Left lung (tissue), 10 donors: ENCODE measurements around the gene TCF7L2. TPM values are rescaled to one million over a fixed set of nuclear protein-coding genes. Genes with fewer than 3 reads are reported as not detected.

Experiments
- ATAC-seq: fragments of 200-7000 bp; cut with Tn5 transposase; one replicate; pipeline ENCODE4 v1.9.1; 2020; ENCODE audit warnings: moderate library complexity
- DNase-seq, 4 donors: peaks; one replicate each; pipeline ENCODE4 v3.0.0-alpha.2; 2013 to 2020
- H3K27ac ChIP-seq, 2 donors: fragments of 200-600 bp; sonication (generic) in 1 of 2; one replicate each; pipeline versions ENCODE4 v1.5.0 to v1.8.0; 2020 to 2021
- H3K27me3 ChIP-seq, 2 donors: fragments of 200-600 bp; sonication (generic) in 1 of 2; one replicate each; pipeline versions ENCODE4 v1.5.0 to v1.8.0; 2020 to 2021
- H3K36me3 ChIP-seq, 2 donors: fragments of 200-600 bp; sonication (generic) in 1 of 2; one replicate each; pipeline versions ENCODE4 v1.5.0 to v1.8.0; 2020 to 2021
- H3K4me1 ChIP-seq, 2 donors: fragments of 200-600 bp; one replicate each; pipeline ENCODE4 v1.8.0; 2021
- H3K4me3 ChIP-seq, 2 donors: fragments of 200-600 bp; sonication (generic) in 1 of 2; one replicate each; pipeline versions ENCODE4 v1.5.0 to v1.8.0; 2020 to 2021; ENCODE audit warnings: mild to moderate bottlenecking in 1 of 2
- H3K9me3 ChIP-seq, 2 donors: fragments of 200-600 bp; sonication (generic) in 1 of 2; one replicate each; pipeline versions ENCODE4 v1.5.0 to v1.8.0; 2020 to 2021
- intact Hi-C, 2 donors: fragments of 100-400 bp; cut with DNase I; formaldehyde crosslinking; loops; one replicate each; pipeline versions ENCODE4 v1.11.2 to v1.14.2; 2022
- polyA plus RNA-seq, 6 donors: library from polyadenylated mRNA; unstranded; fragments of 120-200 nt; gene quantifications; one replicate each; pipeline ENCODE4 v1.2.1, GENCODE V29; 2013; ENCODE audit not compliant: insufficient read length in 6 of 6
- total RNA-seq, 2 donors: library from RNA; stranded (reverse); fragmentation: NEBNext Ultra II Directional; extraction: Animal tissue kit (Norgen Biotek cat#: 25700); gene quantifications; one replicate each; pipeline ENCODE4 v1.2.1, GENCODE V29; 2021
- TF ChIP-seq, protein P1 (sequence below), 2 donors: fragments of 200-600 bp; sonication (generic) in 1 of 2; IDR thresholded peaks; one replicate each; pipeline versions ENCODE4 v1.5.0 to v1.8.0; 2021; ENCODE audit warnings: antibody characterized with exemption in 2 of 2
- donor health status: DM: no; HTN: yes; CAD: no.
- donor health status: DM: no; HTN: no; CAD: no.

The TCF7L2 gene
- total and polyA plus RNA-seq, 8 donors, result 25.1 to 54.9 (median 53.0) TPM

DNA sequence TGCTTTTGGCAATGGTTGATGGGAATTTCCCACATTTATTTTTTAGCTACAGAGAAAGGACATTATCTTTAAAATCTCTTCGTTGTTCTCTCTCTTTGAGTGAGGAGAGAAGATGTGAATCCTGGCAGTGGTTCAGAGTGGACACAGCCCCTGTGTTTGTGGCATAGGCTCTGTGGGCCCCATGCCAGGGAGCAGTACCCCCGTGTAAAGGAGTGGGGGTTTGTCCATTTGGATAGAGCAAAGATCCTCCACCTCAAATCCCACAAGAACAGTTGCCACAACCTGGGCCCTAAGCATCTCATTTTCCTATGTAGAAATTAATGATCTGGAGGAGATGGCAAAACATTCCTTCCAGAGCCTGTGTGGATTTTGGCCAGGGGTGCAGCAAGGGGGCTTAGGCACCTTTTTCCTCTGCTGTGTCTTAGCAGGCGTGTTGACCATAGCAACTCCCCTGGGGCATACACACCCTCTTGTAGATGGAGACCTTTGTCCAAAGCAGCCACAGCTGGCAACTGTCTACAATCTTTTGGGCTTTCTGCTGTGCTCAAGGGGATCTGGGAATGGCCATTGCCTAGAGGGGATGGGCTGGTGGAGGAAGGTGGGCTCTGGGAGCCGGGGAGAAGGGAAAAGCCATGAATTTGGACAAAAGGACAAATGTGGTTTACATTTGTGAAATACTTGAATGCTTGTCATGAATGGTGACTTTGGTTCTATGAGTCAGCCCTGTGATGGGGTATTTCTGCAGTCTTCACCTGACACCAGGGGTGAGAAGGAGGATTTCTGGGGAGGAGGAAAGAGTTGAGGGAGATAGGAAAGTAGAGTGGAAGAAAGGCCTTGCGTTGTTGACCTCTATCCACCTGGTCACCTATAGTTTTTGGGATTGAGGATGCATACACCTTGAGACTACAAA lies 92.0 kb downstream of the TCF7L2 start:
- H3K4me3 ChIP-seq, result no peak overlapping the region
- ATAC-seq, result no peak
- no peaks in the 10 kb centered on the region for H3K27me3 ChIP-seq
- H3K27ac ChIP-seq, result peak overlapping the region in 1 of 2 donors; percentile 15
- TF ChIP-seq, protein P1, sequence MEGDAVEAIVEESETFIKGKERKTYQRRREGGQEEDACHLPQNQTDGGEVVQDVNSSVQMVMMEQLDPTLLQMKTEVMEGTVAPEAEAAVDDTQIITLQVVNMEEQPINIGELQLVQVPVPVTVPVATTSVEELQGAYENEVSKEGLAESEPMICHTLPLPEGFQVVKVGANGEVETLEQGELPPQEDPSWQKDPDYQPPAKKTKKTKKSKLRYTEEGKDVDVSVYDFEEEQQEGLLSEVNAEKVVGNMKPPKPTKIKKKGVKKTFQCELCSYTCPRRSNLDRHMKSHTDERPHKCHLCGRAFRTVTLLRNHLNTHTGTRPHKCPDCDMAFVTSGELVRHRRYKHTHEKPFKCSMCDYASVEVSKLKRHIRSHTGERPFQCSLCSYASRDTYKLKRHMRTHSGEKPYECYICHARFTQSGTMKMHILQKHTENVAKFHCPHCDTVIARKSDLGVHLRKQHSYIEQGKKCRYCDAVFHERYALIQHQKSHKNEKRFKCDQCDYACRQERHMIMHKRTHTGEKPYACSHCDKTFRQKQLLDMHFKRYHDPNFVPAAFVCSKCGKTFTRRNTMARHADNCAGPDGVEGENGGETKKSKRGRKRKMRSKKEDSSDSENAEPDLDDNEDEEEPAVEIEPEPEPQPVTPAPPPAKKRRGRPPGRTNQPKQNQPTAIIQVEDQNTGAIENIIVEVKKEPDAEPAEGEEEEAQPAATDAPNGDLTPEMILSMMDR (IDR thresholded peaks at IDR 0.05), result no peak
- DNase-seq, result no peak
- intact Hi-C loops, result loop anchor here in 1 of 2 donors (10.0 kb wide), 1 partner anchor 87 kb away; the partner anchor contains the start of gene TCF7L2
- no peaks in the 10 kb centered on the region for H3K9me3 ChIP-seq
- no peaks in the 10 kb centered on the region for H3K36me3 ChIP-seq
- H3K4me1 ChIP-seq, result peaks cover 7 to 36% of the 10 kb centered on the region in 2 donors

DNA sequence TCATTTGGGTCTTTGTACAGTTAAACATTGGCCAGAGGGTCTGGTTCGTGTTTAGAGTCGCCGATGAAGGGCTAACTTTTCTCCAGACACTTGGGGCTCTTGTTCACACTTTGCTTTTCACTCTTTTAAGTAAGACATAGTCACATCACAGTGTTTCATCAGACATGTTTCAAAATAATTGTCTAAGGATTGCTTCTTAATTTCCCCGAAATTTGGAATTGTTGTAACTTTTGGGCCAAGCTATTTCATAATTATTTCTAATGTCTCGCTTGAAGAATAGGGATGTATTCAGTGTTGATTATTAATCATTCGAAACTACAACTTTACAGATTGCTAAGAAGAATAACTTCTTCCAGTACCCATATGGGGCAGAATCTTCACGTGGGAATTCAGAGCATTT lies 92.8 kb downstream of the TCF7L2 start:
- no peak for ATAC-seq
- intact Hi-C loops, result loop anchor here in 1 of 2 donors (10.0 kb wide), 1 partner anchor 88 kb away; the partner anchor contains the start of gene TCF7L2
- H3K36me3 ChIP-seq, result no peaks in the 10 kb centered on the region
- no peak overlapping the region for H3K4me3 ChIP-seq
- TF ChIP-seq, protein P1 (IDR thresholded peaks at IDR 0.05), result no peak
- H3K27me3 ChIP-seq, result no peaks in the 10 kb centered on the region
- H3K4me1 ChIP-seq, result peaks cover 14 to 44% of the 10 kb centered on the region in 2 donors
- DNase-seq, result no peak
- H3K27ac ChIP-seq, result peak overlapping the region in 1 of 2 donors; percentile 15
- H3K9me3 ChIP-seq, result no peaks in the 10 kb centered on the region

DNA sequence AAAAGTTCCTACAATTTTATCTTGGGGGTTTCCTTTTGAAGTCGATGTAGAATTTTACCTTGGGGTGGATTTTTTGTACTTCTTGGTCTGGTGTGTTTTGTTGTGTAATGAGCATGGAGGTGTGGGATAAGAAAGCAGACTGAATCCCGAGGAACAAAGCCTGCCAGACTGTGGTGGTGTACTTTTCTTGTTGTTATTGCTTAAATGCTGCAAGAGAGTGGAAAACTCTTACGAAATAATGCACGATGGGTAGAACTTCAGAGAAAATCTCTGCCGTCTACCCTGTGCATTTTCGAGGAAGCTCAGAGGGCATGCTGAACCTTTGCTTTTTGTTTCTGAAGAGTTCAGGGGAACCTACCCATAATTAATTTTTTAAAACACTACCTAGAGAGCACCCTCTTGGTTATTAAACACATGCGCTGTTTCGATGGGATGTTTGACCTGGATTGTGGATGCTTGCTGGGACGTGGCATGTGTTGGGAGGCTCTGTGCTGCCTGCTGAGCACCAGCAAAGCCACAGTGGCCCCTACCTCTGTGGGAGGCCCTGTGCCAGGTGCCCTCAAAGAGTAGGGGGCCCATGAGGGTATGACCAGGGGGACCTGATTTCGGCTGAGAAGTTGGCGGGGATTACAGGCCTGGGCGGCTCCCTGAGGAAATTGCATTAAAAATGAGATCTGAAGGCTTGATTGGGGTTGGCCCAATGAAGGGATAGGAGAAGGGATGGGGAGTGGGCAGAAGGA lies 94.1 kb downstream of the TCF7L2 start:
- Histone ChIP-seq H3K4me1 (peaks cover 20 to 49% of the 10 kb centered on the region in 2 donors), H3K27me3 (no peaks in the 10 kb centered on the region), H3K9me3 (no peaks in the 10 kb centered on the region), H3K4me3 (no peak overlapping the region), H3K36me3 (no peaks in the 10 kb centered on the region), H3K27ac (no peak overlapping the region)
- intact Hi-C loops, result loop anchor here in 1 of 2 donors (10.0 kb wide), 1 partner anchor 89 kb away; the partner anchor contains the start of gene TCF7L2
- no peak for DNase-seq
- TF ChIP-seq, protein P1 (IDR thresholded peaks at IDR 0.05), result no peak
- no peak for ATAC-seq

DNA sequence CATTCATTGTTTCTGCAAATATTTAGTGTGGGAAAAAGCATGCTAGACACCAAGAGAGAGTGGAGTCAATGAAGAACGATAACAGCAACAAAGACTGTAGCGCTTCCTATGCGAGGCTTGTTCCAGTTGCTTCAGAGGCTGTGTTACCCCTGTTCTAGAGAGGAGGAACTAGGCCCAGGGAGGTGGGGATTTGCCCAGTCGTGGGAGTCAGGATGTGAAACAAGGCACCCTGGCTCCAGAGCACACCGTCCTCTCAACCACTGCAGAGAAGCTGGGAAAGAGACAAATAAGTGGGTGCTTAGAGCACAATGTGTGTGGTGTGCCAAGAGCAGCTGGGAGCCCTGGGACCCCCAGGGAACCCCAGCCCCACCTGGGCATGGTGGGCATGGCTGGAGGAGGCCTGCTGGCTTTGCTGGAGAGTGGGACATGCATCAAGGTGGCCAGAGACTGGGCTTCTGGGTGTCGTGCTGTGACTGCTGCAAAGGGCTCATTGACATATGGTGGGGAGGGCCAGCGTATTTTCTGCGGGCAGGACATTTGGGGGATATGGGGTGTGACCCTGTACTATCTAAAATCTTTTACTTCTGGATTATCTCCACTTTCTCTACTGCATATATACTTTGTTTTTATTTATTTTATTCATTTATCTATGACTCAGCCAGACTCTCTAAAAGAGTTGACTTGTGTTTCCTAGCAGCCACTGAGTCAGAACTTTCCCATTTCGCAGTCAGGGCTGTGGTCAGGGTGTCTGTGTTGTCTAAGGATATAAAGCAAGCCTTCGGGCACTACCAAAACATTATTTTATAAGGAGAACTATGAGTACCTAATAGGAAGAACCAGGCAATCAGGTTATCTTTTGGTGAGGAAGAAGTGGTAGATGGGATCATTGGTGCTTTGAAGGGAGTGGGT lies 95.4 kb downstream of the TCF7L2 start:
- H3K4me3 ChIP-seq, result no peak overlapping the region
- H3K36me3 ChIP-seq, result no peaks in the 10 kb centered on the region
- ATAC-seq (peak; percentile 36), DNase-seq (no peak)
- H3K9me3 ChIP-seq, result no peaks in the 10 kb centered on the region
- TF ChIP-seq, protein P1 (IDR thresholded peaks at IDR 0.05), result no peak
- H3K27ac ChIP-seq, result no peak overlapping the region
- peaks cover 20 to 50% of the 10 kb centered on the region in 2 donors for H3K4me1 ChIP-seq
- no peaks in the 10 kb centered on the region for H3K27me3 ChIP-seq
- intact Hi-C loops, result loop anchor here in 1 of 2 donors (10.0 kb wide), 1 partner anchor 91 kb away; the partner anchor contains the start of gene TCF7L2
